Measurements from ENCODE around the gene NRXN3. TPM values are rescaled to one million over a fixed set of nuclear protein-coding genes. Genes with fewer than 3 reads are reported as not detected.

NRXN3 gene
- total RNA-seq, 1 donor from 2014 or later: 18.0 TPM

DNA sequence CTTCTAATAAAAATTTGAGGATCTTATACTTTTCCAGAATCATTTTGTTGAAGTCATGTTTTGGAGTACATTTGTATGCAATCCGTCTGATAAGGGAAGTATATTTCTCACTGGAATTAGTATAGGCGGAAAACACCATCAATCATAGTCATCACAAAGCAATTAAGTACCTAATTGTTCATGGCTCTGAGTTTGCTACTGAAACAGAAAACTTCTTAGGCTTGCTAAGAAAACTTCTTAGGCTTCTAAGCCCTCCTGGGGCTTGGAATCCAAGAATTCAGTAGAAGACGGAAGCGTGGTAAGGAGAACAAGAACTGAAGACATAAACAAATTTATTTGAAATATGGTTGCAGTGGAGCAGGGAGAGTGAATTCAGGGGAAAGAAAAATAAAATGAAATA is 1404.9 kb downstream of the NRXN3 start:
- no peak overlapping the region for H3K27ac Mint-ChIP-seq (ENCODE audit: unreplicated experiment)
- no peak overlapping the region for H3K9ac ChIP-seq (ENCODE audit: low read length)
- no peaks in the 10 kb centered on the region for H3K9me3 ChIP-seq (ENCODE audit: insufficient read depth, low read depth, low read length)
- H3K4me1 ChIP-seq (ENCODE audit: insufficient read depth, low read length): peaks cover 18% of the 10 kb centered on the region
- H3K4me2 ChIP-seq (ENCODE audit: low read length): no peak overlapping the region
- TF ChIP-seq EZH2 (IDR thresholded peaks at IDR 0.05; ENCODE audit: insufficient read depth, low read length): no peak
- TF ChIP-seq, protein P1, sequence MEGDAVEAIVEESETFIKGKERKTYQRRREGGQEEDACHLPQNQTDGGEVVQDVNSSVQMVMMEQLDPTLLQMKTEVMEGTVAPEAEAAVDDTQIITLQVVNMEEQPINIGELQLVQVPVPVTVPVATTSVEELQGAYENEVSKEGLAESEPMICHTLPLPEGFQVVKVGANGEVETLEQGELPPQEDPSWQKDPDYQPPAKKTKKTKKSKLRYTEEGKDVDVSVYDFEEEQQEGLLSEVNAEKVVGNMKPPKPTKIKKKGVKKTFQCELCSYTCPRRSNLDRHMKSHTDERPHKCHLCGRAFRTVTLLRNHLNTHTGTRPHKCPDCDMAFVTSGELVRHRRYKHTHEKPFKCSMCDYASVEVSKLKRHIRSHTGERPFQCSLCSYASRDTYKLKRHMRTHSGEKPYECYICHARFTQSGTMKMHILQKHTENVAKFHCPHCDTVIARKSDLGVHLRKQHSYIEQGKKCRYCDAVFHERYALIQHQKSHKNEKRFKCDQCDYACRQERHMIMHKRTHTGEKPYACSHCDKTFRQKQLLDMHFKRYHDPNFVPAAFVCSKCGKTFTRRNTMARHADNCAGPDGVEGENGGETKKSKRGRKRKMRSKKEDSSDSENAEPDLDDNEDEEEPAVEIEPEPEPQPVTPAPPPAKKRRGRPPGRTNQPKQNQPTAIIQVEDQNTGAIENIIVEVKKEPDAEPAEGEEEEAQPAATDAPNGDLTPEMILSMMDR (IDR thresholded peaks at IDR 0.05; ENCODE audit: insufficient read depth, low read depth, low read length): no peak
- H3K79me2 ChIP-seq (ENCODE audit: insufficient read depth, low read length): no peaks in the 10 kb centered on the region
- H3K36me3 Mint-ChIP-seq (ENCODE audit: low read depth, unreplicated experiment): no peaks in the 10 kb centered on the region
- no peaks in the 10 kb centered on the region for H3K36me3 ChIP-seq (ENCODE audit: insufficient read depth, low read length)
- no peak overlapping the region for H3K4me3 Mint-ChIP-seq (ENCODE audit: unreplicated experiment)
- H3K27me3 Mint-ChIP-seq (ENCODE audit: low read depth, unreplicated experiment): no peaks in the 10 kb centered on the region
- H2AFZ ChIP-seq (ENCODE audit: low read depth, low read length): no peak overlapping the region
- no peak overlapping the region for H3K4me3 ChIP-seq (ENCODE audit: insufficient read depth, low read depth, low read length)
- H3K27me3 ChIP-seq (ENCODE audit: insufficient read depth, low read length): no peaks in the 10 kb centered on the region
- peaks cover 30% of the 10 kb centered on the region for H3K4me1 Mint-ChIP-seq (ENCODE audit: low read depth, unreplicated experiment)
- DNase-seq (ENCODE audit: low read depth) (no peak), FAIRE-seq (no peak)
- no peaks in the 10 kb centered on the region for H3K9me3 Mint-ChIP-seq (ENCODE audit: unreplicated experiment)
- no peak overlapping the region for H3K27ac ChIP-seq (ENCODE audit: low read depth, low read length)
- no peaks in the 10 kb centered on the region for H4K20me1 ChIP-seq (ENCODE audit: insufficient read depth, low read length)

DNA sequence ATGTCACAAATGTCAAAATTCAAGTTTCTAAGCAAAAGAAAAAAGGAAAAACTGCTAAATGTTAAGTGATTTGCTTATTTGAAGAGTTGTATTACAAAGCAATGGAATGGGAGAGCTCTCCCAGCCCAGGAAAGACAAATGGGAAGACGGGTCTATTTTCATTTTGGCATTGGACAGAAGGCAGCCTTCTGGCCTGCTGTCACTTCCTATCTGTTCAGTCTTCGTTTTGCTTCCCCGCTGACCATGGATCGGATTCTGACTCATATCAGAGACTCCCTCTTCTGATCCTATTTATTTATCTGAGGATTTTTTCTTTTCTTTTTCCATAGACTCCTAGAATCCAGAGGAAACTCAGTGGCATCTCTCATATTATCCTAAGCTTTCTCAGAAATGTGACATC is 1406.3 kb downstream of the NRXN3 start:
- no peak overlapping the region for H3K27ac Mint-ChIP-seq (ENCODE audit: unreplicated experiment)
- no peaks in the 10 kb centered on the region for H3K36me3 ChIP-seq (ENCODE audit: insufficient read depth, low read length)
- no peaks in the 10 kb centered on the region for H3K79me2 ChIP-seq (ENCODE audit: insufficient read depth, low read length)
- no peaks in the 10 kb centered on the region for H3K9me3 ChIP-seq (ENCODE audit: insufficient read depth, low read depth, low read length)
- no peaks in the 10 kb centered on the region for H3K9me3 Mint-ChIP-seq (ENCODE audit: unreplicated experiment)
- H4K20me1 ChIP-seq (ENCODE audit: insufficient read depth, low read length): no peaks in the 10 kb centered on the region
- H3K27ac ChIP-seq (ENCODE audit: low read depth, low read length): no peak overlapping the region
- H3K36me3 Mint-ChIP-seq (ENCODE audit: low read depth, unreplicated experiment): no peaks in the 10 kb centered on the region
- peaks cover 35% of the 10 kb centered on the region for H3K4me1 Mint-ChIP-seq (ENCODE audit: low read depth, unreplicated experiment)
- peak; percentile 74 for DNase-seq (ENCODE audit: low read depth)
- H2AFZ ChIP-seq (ENCODE audit: low read depth, low read length): no peak overlapping the region
- H3K4me2 ChIP-seq (ENCODE audit: low read length): peak overlapping the region; percentile 28
- no peaks in the 10 kb centered on the region for H3K27me3 ChIP-seq (ENCODE audit: insufficient read depth, low read length)
- no peak overlapping the region for H3K9ac ChIP-seq (ENCODE audit: low read length)
- no peaks in the 10 kb centered on the region for H3K27me3 Mint-ChIP-seq (ENCODE audit: low read depth, unreplicated experiment)
- no peak overlapping the region for H3K4me3 Mint-ChIP-seq (ENCODE audit: unreplicated experiment)
- no peak for FAIRE-seq
- no peak overlapping the region for H3K4me3 ChIP-seq (ENCODE audit: insufficient read depth, low read depth, low read length)
- peaks cover 28% of the 10 kb centered on the region for H3K4me1 ChIP-seq (ENCODE audit: insufficient read depth, low read length)
- TF ChIP-seq, protein P1 (IDR thresholded peaks at IDR 0.05; ENCODE audit: insufficient read depth, low read depth, low read length): no peak
- no peak for TF ChIP-seq EZH2 (IDR thresholded peaks at IDR 0.05; ENCODE audit: insufficient read depth, low read length)

DNA sequence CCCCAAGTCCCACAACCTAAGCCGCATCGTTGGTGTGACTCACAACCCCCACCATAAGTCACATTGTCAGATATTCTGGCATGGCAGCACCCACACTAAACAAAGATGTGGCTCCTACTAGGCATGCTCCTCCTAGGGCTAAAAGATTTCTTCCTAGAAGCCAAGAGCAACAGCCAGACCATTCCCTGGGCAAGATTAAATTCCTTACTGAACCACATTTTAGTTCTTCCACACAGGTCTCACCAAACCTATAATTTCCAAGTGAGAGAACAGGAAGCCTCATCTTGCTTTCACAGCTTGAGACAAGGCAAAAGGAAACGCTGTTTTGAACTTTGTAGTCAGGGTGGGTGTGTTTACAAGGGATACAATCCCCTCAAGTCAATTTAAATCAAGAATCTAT is 1408.3 kb downstream of the NRXN3 start:
- DNase-seq (ENCODE audit: low read depth) (peak; percentile 95), FAIRE-seq (no peak)
- Histone ChIP-seq H3K9me3 (ENCODE audit: insufficient read depth, low read depth, low read length) (no peaks in the 10 kb centered on the region), H2AFZ (ENCODE audit: low read depth, low read length) (no peak overlapping the region), H3K36me3 (ENCODE audit: insufficient read depth, low read length) (no peaks in the 10 kb centered on the region), H4K20me1 (ENCODE audit: insufficient read depth, low read length) (no peaks in the 10 kb centered on the region), H3K4me1 (ENCODE audit: insufficient read depth, low read length) (peaks cover 40% of the 10 kb centered on the region), H3K4me3 (ENCODE audit: insufficient read depth, low read depth, low read length) (no peak overlapping the region), H3K9ac (ENCODE audit: low read length) (no peak overlapping the region), H3K27ac (ENCODE audit: low read depth, low read length) (peak overlapping the region; percentile 51), H3K4me2 (ENCODE audit: low read length) (peak overlapping the region; percentile 14), H3K79me2 (ENCODE audit: insufficient read depth, low read length) (no peaks in the 10 kb centered on the region), H3K27me3 (ENCODE audit: insufficient read depth, low read length) (no peaks in the 10 kb centered on the region)
- no peak for TF ChIP-seq EZH2 (IDR thresholded peaks at IDR 0.05; ENCODE audit: insufficient read depth, low read length)
- TF ChIP-seq, protein P1 (IDR thresholded peaks at IDR 0.05; ENCODE audit: insufficient read depth, low read depth, low read length): no peak
- Mint-ChIP-seq H3K27ac (ENCODE audit: unreplicated experiment) (peak overlapping the region; percentile 3), H3K4me1 (ENCODE audit: low read depth, unreplicated experiment) (peaks cover 37% of the 10 kb centered on the region), H3K27me3 (ENCODE audit: low read depth, unreplicated experiment) (no peaks in the 10 kb centered on the region), H3K36me3 (ENCODE audit: low read depth, unreplicated experiment) (no peaks in the 10 kb centered on the region), H3K4me3 (ENCODE audit: unreplicated experiment) (no peak overlapping the region), H3K9me3 (ENCODE audit: unreplicated experiment) (no peaks in the 10 kb centered on the region)

Data from astrocyte (in vitro differentiated cells and primary cell).